Activated effector memory CD4-positive, alpha-beta T cell treated with anti-CD3 and anti-CD28 coated beads, Interleukin-2, amount 50 U/mL, for 16 hours (primary cell): ENCODE measurements around the gene UBN1.
"Not testable (repeated sequence)": the region's sequence is repeated elsewhere in the genome, so short reads cannot be mapped to it uniquely, and the experiment has no call there.

ENCODE experiments used
- DNase-seq: peaks from one replicate; pipeline ENCODE4 v3.0.0-alpha.2; 2020

UBN1 gene

GRCh38 chr16:4886151-4886550 is 38.9 kb downstream of the UBN1 start:
- DNase-seq, result no peak

GRCh38 chr16:4888428-4889135 is 41.3 kb downstream of the UBN1 start:
- no peak for DNase-seq

GRCh38 chr16:4890026-4890425 is 42.7 kb downstream of the UBN1 start:
- no peak for DNase-seq

- no peak for DNase-seq
Measured at GRCh38 chr16:4890686-4891085, 43.4 kb downstream of the UBN1 start.

GRCh38 chr16:4891097-4891885 is 44.0 kb downstream of the UBN1 start:
- DNase-seq, result no peak

- no peak for DNase-seq
Measured at GRCh38 chr16:4891886-4892216, 44.6 kb downstream of the UBN1 start.

GRCh38 chr16:4892361-4893102 is 45.3 kb downstream of the UBN1 start:
- DNase-seq, result no peak

GRCh38 chr16:4893103-4893862 is 46.0 kb downstream of the UBN1 start:
- no peak for DNase-seq

- DNase-seq, result no peak
Measured at GRCh38 chr16:4894276-4895150, 47.2 kb downstream of the UBN1 start.

- no peak for DNase-seq
Measured at GRCh38 chr16:4895366-4895765, 48.1 kb downstream of the UBN1 start.

- not testable (repeated sequence) for DNase-seq
Measured at GRCh38 chr16:4896761-4897160, 49.5 kb downstream of the UBN1 start.

GRCh38 chr16:4897328-4897727 is 50.0 kb downstream of the UBN1 start:
- no peak for DNase-seq

GRCh38 chr16:4898811-4899473 is 51.7 kb downstream of the UBN1 start:
- DNase-seq, result no peak

GRCh38 chr16:4899474-4899846 is 52.2 kb downstream of the UBN1 start:
- DNase-seq, result no peak

GRCh38 chr16:4900036-4900435 is 52.8 kb downstream of the UBN1 start:
- DNase-seq, result no peak

GRCh38 chr16:4900750-4901149 is 53.5 kb downstream of the UBN1 start:
- DNase-seq, result no peak

- DNase-seq, result no peak
Measured at GRCh38 chr16:4902038-4902437, 54.8 kb downstream of the UBN1 start.

GRCh38 chr16:4904108-4904941 is 57.0 kb downstream of the UBN1 start:
- no peak for DNase-seq

GRCh38 chr16:4904942-4905615 is 57.8 kb downstream of the UBN1 start:
- DNase-seq, result no peak

GRCh38 chr16:4908854-4909401 is 61.6 kb downstream of the UBN1 start:
- DNase-seq, result no peak
